ENCODE results near the gene ZNF280A.
A peak's percentile ranks its signal among the peaks of the same experiment; 100 is the strongest.
"Not testable (repeated sequence)": the region's sequence is repeated elsewhere in the genome, so short reads cannot be mapped to it uniquely, and the experiment has no call there.

The ZNF280A gene

DNA sequence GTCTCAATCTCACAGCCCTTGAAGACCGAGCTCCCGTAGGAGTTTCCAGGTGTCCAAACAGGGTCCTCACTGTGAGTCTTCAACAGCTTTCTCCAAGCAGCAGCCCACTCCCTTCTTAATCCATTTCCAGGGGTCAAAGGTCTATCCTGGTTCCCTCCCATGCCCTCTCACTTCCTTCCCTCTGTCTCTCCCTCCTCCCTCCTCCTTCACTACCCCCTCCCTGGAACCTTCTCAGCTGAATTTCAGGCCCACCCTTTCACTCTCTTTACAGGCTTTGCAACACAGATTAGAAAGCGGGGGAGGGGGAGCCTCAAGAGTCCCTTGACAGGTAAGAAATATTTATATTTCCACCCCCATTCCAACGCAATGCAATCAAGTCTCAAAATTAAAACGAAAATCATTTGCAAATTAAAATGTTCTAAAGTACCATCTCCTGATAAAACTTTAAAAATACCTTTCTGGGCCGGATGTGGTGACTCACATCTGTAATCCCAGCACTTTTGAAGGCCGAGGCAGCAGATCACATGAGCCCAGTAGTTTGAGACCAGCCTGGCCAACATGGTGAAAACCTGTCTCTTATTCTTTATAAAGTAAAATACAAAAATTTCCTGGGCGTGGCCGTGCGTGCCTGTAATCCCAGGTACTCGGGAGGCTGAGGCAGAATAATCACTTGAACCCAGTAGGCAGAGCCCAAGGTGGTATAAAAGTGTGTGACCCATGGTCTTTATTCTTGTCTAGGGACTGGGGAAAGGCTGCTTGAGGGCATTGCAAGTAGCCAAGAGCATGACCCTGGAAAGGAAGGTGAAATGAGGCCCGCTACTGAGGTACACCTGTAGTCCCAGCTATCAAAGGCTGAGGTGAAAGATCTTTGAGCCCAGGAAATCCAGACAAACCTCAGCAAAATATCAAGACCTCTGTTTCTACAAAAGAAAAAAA is 865 bp upstream of the ZNF280A start:
- no peak for DNase-seq
- in situ Hi-C loops (cut with HindIII; ENCODE audit: low pct_ligation_motif_present, low pct_unique_long_range_greater_than_20kb, low sequenced_read_pairs) = no loop called here

DNA sequence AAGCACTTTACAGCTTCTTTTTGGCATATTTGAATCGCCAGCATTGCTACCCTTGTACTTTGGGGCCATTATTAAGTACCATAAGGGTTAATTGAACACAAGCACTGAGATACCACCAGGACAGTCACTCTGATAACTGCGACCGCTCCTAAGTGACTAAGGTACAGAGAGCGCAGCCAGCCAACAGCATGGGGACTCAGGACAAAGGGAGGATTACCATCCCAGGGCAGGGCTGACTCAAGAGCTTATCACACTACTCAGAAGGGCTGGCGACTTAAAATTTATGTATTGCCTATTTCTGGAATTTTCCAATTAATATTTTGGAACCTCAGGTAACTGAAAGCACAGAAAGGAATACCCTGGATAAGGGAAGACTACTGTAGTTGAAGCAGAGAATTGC is 479 bp downstream of the ZNF280A start:
- in situ Hi-C loops (cut with HindIII; ENCODE audit: low pct_ligation_motif_present, low pct_unique_long_range_greater_than_20kb, low sequenced_read_pairs) = no loop called here
- DNase-seq = no peak

- no peak for DNase-seq
- in situ Hi-C loops (cut with HindIII; ENCODE audit: low pct_ligation_motif_present, low pct_unique_long_range_greater_than_20kb, low sequenced_read_pairs) = no loop called here
Measured at GRCh38 chr22:22516992-22517391, 3.1 kb downstream of the ZNF280A start.

DNA sequence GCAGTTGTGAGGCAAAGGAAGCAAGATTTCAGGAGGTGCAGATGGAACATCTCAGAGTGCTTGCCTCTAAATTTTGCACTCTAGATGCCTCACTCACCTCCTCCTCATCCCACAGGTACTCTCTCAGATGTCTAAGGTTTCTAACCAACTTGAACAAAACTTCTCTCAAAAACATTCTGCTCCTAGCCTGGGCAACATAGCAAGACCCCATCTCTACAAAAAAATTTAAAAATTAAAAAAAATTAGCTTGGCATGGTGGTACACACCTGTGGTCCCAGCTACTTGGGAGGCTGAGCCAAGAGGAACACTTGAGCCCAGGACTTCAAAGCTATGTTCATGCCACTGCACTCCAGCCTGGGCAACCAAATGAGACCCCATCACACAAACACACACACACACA is 4.2 kb downstream of the ZNF280A start:
- in situ Hi-C loops (cut with HindIII; ENCODE audit: low pct_ligation_motif_present, low pct_unique_long_range_greater_than_20kb, low sequenced_read_pairs) = no loop called here

GRCh38 chr22:22514431-22514830 is 5.6 kb downstream of the ZNF280A start:
- in situ Hi-C loops (cut with HindIII; ENCODE audit: low pct_ligation_motif_present, low pct_unique_long_range_greater_than_20kb, low sequenced_read_pairs); DNase-seq: not testable (repeated sequence)

More for the DNA sequence above, 4.2 kb downstream of the ZNF280A start:
- no peak for DNase-seq

GRCh38 chr22:22513619-22514018 is 6.5 kb downstream of the ZNF280A start:
- in situ Hi-C loops (cut with HindIII; ENCODE audit: low pct_ligation_motif_present, low pct_unique_long_range_greater_than_20kb, low sequenced_read_pairs) = no loop called here
- no peak for DNase-seq

DNA sequence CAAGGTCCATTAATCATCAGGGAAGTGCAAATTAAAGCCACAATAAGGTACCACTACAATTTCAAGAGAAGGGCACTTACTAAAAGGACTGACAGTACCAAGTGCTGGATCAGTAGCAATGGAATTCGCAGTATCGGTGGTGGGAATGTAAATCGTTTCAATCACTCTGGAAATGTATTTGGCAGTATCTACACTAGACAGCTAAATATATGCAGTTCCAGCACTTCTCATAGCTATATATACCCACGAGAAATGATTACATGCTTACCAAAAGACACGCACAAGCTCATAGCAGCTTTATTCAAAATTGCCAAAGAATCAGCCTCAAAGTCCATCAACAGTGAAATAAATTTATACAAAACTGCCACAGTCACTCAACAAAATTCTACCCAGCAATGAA is 7.1 kb downstream of the ZNF280A start:
- in situ Hi-C loops (cut with HindIII; ENCODE audit: low pct_ligation_motif_present, low pct_unique_long_range_greater_than_20kb, low sequenced_read_pairs) = no loop called here
- DNase-seq = no peak

GRCh38 chr22:22510833-22511232 is 9.2 kb downstream of the ZNF280A start:
- DNase-seq; in situ Hi-C loops (cut with HindIII; ENCODE audit: low pct_ligation_motif_present, low pct_unique_long_range_greater_than_20kb, low sequenced_read_pairs): not testable (repeated sequence)

DNA sequence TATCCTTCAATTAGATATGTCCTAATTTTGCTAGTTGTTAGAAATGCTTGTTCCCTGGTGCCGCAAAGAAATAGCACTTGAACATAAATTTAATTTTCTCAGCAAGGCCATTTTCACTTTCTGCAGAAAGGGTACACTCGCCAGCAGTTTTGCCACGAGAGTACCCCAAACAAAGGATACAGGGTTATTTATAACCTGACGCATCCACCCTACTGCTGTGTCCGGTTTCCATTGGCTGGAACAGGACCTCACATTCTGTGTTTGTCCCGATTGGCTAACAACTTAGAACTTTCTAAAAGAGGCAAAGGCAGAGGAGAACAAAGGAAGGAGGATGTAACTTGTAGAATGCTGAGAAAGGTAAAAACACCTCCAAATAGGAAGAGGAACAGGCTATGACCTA is 10.2 kb downstream of the ZNF280A start:
- in situ Hi-C loops (cut with HindIII; ENCODE audit: low pct_ligation_motif_present, low pct_unique_long_range_greater_than_20kb, low sequenced_read_pairs); DNase-seq: not testable (repeated sequence)

DNA sequence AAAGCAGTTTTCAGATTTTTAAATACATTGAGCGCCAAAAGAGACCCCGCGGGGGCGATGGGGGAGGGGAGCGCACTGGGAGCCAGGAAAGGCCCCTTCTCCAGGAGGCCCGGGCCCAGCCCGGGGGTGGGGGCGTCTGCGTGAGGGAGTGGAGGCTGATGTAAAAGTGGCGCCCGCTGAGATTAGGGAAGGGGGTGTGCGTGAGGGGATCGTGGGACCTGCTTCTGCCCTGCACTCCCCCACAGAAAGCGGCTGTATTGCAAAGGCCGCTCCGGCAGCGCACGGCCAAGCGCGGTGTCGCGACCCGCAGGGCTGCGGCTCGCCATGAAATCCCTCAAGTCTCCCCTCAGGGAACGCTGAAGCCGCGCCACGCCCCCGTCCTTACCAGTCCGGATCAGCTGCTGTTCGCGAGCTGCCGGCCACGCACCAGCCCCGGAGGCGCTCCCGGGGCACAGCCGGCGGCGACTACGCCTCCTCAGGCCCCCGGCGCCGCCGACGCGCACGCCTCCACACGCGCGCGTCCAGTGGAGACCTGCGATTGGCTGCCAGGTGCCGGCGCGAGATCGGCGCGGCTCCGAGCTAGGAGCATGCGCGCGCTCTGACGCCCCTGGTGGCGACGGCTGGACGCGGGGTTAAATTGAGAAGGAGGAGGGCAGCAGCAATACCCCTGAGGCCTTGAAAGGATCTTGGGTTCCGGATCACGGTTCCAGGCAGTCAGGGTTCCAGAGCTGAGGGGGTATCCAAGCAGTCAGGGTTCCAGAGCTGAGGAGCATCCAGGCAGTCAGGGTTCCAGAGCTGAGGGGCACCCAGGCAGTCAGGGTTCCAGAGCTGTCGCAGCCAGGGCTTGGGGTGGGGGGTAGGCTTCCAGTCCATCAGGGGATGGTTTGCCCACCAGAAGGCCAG is 11.5 kb downstream of the ZNF280A start, which contains the start of gene ZNF280B:
Gene ZNF280B (minus strand): TSS at position 469 of the 903 bp plus-strand sequence. CDS start 19,344 bp downstream, outside the sequence.
- DNase-seq = peak; percentile 87
- in situ Hi-C loops (cut with HindIII; ENCODE audit: low pct_ligation_motif_present, low pct_unique_long_range_greater_than_20kb, low sequenced_read_pairs) = no loop called here

DNA sequence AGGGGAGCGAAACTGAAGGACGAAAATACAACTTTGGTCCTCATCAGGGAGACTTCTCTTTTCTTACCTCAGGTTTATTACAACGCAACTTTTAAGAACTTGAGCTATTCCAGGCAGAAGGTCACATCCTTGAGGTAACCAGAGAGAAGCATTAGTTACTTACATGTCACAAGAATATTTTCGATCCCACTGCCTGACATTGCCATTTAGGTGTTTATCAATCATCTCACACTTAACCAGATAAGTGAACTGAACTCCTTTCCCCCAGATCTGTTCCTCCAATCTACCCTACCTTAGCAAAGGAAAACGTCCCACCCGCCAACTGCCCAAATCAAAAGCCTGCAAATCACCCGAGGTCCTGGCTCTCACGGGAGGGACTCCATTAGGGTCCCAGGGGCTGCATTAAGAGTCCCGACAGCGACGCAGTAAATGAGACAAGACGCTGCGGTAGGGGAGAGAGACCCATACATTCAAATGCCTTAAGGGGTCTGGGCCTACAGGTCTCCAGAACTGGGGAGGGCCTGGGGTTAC is 12.3 kb downstream of the ZNF280A start:
- in situ Hi-C loops (cut with HindIII; ENCODE audit: low pct_ligation_motif_present, low pct_unique_long_range_greater_than_20kb, low sequenced_read_pairs) = no loop called here
- no peak for DNase-seq

- in situ Hi-C loops (cut with HindIII; ENCODE audit: low pct_ligation_motif_present, low pct_unique_long_range_greater_than_20kb, low sequenced_read_pairs) = no loop called here
- no peak for DNase-seq
Measured at GRCh38 chr22:22506736-22507135, 13.3 kb downstream of the ZNF280A start.

DNA sequence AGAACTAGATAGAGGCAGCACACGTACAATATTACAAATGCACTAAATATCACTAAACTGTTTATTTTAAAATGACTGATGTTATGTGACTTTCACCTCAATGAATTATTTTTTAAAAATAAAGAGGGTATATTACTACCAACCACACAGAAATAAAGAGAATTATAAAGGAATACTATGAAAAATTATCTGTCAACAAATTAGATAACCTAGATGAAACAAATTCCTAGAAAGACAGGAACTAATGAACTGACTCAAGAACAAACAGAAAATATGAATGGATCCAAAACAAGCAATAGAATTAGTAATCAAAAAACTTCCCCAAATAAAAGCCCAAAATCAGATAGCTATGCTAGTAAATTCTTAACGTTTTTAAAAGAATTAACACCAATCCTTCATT is 21.8 kb downstream of the ZNF280A start:
- in situ Hi-C loops (cut with HindIII; ENCODE audit: low pct_ligation_motif_present, low pct_unique_long_range_greater_than_20kb, low sequenced_read_pairs) = no loop called here
- no peak for DNase-seq

- in situ Hi-C loops (cut with HindIII; ENCODE audit: low pct_ligation_motif_present, low pct_unique_long_range_greater_than_20kb, low sequenced_read_pairs); DNase-seq: not testable (repeated sequence)
Measured at GRCh38 chr22:22491589-22491988, 28.5 kb downstream of the ZNF280A start.

DNA sequence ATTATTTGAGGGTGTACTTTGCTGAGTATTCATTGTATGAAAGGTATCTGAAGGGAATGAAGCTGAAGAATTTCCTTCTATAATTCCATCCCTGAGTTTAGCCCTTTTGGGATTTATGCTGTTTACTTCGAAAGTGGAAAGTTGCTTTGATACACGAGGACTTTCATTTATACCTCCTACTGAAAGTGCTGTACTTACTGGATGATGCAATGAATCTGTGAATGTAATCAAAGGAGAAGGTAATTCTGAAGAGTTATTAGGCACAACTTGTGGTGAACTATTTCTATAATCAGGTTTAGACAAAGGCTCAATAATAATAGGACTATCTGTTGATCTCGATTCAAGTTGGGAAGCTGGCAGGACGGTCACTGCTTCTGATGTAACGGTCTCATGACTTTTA is 31.3 kb downstream of the ZNF280A start:
- DNase-seq = no peak
- in situ Hi-C loops (cut with HindIII; ENCODE audit: low pct_ligation_motif_present, low pct_unique_long_range_greater_than_20kb, low sequenced_read_pairs) = no loop called here

DNA sequence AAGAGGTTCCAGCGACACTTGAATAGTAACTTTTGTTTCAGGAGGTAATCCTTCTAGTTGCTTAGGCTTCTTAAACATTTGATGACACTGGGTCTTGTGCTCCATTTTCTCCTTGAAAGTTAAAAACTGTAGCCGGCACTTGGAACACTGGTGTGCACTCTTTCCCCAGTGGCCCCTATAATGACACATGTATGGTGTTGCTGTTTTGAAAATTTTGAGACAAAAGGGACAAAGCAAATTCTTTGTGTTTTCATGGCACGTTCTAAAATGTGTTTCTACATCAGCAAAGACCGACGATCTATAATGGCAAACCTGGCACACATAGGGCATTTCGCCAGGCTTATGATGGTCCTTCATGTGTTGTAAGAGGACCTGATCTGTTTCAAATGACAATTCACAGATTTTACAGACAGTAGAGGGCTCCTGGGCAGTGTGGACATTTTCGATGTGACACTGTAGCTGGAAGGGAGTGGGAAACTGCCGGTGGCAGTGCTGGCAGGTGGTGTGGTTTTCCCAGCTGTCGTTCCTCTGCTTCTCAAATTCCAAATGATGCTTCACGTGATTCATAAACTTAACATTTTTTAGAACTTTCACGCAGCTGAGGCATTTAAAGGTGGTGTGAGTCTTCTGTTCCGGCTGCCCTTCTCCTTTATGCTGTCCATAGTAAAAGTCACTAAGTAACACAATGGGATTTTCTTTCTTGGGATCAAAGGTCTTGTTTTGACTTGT is 32.0 kb downstream of the ZNF280A start:
- in situ Hi-C loops (cut with HindIII; ENCODE audit: low pct_ligation_motif_present, low pct_unique_long_range_greater_than_20kb, low sequenced_read_pairs) = no loop called here
- no peak for DNase-seq

DNA sequence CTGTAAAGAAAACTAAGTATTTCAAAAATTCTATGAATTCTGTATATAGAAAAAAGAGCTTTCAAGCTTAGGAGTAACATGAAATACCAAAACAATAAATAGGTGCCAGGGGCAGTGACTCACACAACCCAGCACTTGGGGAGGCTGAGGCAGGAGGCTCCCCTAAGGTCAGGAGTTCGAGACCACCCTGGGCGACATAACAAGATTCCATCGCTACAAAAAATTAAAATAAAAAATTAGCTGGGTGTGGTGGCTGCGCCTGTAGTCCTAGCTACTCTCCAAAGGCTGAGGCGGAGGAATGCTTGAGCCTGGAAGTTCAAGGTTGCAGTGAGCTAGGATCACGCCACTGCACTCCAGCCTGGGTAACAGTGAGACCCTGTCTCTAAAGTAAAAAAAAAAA is 33.0 kb downstream of the ZNF280A start:
- in situ Hi-C loops (cut with HindIII; ENCODE audit: low pct_ligation_motif_present, low pct_unique_long_range_greater_than_20kb, low sequenced_read_pairs) = no loop called here
- no peak for DNase-seq

- in situ Hi-C loops (cut with HindIII; ENCODE audit: low pct_ligation_motif_present, low pct_unique_long_range_greater_than_20kb, low sequenced_read_pairs) = no loop called here
- DNase-seq = no peak
Measured at GRCh38 chr22:22486132-22486899, 33.8 kb downstream of the ZNF280A start.
